GM18502 (cell line): ENCODE measurements around the gene THSD7A.

Experiments used
- ATAC-seq: cut with Tn5 transposase; IDR thresholded peaks from one replicate; pipeline ENCODE4 v1.9.1; 2021; ENCODE audit warnings: mild to moderate bottlenecking; ENCODE audit not compliant: unreplicated experiment, poor library complexity

Gene THSD7A

DNA sequence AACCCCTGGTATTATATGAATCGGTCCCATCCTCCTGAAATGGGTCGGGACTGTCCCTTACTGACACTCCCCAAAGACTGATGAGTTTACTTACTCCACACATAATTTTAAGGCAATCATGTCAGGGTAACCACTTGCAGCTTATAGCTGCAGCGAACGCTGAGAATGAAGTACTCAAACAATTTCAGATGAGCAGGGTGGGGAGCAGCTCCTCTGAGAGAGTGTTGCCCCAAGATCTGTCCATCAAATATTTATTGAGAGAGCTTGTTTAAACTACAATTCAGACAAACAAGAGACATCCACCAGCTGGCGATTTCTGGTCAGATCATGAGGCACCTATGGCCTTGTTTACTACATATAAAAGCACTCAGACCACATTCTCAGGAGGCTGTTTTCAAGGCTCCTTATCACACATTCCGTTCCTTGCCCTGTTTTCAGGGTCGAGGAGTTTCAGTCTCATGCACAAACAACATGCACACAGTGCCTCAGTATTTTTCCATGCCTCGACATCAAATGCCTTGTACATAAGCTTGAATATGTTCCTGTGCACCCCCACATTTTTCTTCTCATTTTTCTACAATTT lies 80.1 kb downstream of the THSD7A start:
- ATAC-seq, result no peak

DNA sequence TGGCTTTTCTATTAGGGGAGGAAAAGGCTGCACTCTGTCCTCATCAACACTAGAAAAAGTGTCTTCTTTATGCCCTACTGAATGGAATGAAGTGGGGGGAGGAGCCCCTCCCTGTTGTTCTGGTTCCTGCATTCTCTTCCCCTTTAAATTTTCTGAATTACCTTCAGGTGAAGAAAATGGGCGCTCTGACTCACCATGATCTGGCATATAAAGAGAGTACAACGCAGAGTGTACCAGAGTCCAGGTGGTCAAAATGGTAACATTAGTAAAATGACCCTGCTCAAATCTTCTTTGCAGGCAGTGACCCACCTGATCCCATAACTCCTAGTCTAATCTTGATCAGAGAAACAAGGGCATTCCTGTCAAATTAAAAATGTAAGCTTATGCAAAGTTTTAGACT lies 80.7 kb downstream of the THSD7A start:
- ATAC-seq, result no peak

GRCh38 chr7:11750191-11750590 lies 81.8 kb downstream of the THSD7A start:
- ATAC-seq, result no peak

DNA sequence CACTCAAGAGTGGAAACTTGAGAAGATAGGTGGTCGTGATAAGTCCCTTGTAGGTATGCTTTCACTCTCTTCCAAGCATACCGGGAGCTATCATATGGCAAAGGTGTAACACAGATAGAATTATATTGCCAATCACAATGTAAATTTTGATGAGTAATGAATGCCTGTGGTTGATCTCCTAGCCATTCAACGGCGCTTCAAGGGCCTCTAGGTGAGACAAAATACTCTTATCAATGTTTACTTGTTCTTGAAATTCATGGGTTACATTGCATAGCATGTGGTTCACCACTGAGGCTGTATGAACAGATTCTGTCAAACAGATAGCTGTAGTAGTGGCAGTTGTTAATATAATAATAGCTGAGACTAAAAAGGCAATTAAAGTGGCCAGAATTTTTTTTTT lies 82.4 kb downstream of the THSD7A start:
- ATAC-seq, result no peak

- no peak for ATAC-seq
Observed at GRCh38 chr7:11748884-11749283, 83.1 kb downstream of the THSD7A start.

DNA sequence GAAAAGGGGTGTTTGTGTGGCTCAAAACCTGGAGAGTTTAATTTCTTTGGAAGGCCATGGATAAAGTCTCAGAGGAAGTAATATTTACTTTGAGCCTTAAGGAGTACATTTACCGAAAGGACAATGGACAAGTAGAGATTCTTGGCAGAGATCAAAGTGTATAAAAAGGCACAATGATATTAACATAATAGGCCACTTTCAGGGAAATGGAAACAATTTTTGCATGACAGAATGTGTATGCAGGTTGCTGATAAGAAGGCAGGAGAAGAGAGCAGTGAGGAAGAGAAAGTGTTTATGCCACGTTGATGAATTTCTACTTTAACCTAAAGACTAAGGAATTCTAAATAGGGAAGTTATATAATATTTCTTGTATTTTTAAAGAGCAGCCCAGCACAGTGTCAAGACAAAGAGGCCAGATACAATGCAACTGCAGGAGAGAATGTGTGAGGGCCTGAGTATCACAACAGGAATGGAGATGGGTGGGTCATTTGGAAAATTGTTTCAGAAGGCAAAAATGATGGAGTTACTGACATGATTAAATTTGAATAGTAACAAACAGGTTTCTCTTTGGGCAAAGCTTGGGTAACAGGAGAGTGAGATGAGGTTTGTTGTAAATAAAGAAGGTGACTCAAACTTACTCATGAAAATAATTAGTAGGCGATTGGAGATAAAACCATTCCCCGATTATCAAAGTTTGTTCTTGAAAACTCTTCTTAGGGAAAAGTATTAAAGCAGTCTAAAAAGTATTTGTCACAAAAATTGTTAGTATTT lies 84.1 kb downstream of the THSD7A start:
- ATAC-seq, result no peak

DNA sequence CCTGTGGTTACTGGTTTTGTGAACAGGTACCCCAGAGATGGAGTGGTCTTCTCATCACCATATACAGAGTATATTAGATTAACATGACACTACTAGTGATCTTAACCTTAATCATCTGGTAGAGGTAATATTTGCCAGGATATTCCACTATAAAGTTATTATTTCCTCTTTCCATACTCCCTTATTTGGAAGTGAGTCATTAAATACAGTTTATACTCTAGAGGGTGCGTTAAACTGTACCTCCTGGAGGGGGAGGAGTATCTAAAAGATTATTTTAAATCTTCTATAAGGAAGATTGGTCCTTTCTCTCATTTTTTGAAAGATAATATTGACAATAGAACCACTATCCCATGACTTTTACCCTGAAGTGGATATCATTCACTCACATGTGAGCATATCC lies 85.4 kb downstream of the THSD7A start:
- no peak for ATAC-seq

GRCh38 chr7:11743548-11743947 lies 88.5 kb downstream of the THSD7A start:
- no peak for ATAC-seq

GRCh38 chr7:11743016-11743415 lies 89.0 kb downstream of the THSD7A start:
- ATAC-seq, result no peak

- no peak for ATAC-seq
Observed at GRCh38 chr7:11742496-11742895, 89.5 kb downstream of the THSD7A start.

- ATAC-seq, result no peak
Observed at GRCh38 chr7:11737723-11738122, 94.3 kb downstream of the THSD7A start.

GRCh38 chr7:11732207-11732606 lies 99.8 kb downstream of the THSD7A start:
- ATAC-seq, result no peak

- no peak for ATAC-seq
Observed at GRCh38 chr7:11730725-11731124, 101.3 kb downstream of the THSD7A start.

DNA sequence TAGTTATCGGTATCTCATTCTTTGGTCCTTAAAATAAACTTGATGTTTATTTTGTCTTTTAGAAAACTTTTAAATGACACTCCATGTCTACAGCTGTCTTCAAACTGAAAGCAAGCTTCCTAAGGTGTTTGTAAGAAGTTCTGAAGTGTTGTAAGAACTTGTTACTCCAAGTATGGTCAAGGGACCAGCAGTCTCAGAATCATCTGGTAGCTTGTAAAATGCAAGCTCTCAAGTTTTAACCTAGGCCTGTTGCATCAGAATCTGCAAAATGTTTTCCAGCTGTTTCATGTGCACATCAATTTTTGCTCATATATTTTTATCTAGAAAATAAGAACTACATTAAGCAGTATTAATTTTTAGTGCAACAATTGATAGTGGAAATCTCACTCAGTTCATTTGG lies 104.1 kb downstream of the THSD7A start:
- no peak for ATAC-seq

DNA sequence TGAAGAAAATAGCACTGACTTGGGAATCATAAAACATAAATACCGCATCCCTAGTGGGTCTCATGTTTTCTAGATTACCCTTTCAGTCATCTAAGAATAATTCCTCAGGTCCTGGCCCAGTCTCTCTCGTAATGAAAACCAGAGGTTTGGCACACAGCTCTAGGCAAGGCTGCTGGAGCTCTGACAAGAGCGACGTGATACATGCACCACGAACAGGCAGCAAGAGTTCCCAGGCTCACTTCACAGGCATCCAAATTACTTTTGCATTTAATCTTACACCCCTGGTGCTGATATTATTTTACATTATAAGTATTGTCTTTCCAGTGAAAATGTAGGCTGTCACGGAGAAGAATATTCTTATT lies 105.2 kb downstream of the THSD7A start:
- ATAC-seq, result no peak

DNA sequence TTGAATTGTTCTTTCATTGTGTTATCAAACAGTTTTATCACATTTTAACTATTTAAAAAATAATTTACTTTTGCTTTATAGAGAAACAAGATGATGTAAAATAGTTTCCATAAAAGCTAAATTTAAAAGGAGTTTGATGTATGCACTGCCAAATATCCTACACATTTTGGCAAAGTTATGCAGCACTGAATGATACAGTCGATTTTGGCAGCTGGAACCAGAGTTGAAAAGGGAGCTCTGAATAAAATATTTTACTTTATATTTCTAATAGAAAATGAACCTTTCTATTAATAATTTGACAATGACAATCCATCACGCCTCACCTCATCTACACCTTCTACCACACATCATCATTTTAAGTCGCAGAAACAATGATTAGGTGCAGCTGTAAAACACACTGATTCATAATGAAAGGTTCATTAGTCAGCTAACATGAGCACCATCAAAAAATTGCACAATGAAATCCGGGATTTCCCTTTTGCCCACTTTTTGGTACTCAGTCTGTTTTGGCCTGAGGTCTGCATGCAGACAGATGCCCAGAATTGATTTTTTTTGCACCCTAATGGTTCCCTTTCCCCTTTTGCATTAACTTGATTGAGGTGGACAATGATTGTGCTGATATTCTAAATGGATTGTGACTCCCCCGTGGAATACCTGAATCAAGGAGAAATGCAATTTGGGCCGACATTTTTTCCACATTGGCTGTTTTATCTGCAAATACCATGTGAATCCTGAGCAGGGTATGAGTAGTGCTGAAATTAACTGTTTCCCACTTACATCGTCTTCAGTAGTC lies 105.8 kb downstream of the THSD7A start:
- ATAC-seq, result no peak

DNA sequence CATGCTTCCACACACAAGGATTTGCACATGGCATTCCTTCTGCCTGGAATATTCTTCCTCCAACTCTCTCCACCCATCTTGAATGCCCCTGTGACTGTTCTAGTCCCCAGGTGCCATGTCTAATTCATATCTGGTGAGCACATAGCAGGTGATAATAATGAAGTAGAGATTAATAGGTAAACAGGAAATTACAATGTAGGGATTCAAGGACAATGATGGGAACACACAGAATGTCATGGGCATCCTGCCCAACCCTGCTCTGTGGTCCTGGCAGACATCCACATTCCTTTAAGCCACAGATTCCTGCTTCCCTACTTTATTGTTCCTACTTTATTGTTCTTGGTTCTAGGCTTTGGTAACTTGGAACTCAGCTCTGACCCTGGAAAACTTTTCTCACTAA lies 115.8 kb downstream of the THSD7A start:
- ATAC-seq, result no peak

DNA sequence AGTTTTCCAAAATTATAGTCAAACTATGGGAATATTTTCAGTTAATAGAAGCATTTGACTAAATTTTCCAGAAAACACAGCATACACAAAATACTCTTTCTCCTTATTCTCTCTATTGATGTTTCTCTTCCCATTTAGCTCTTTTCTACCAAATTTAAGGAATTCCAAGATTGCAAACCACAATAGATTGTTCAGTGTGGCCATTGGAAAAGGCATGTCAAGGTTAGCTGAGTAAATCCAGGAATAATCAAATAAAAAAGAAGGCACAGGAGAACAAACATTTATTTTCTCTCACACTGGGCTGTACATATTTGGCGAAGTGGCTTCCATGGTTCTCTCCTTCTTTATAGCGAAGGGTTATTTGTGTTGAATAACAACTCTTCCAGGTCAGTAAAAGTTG lies 117.3 kb downstream of the THSD7A start:
- no peak for ATAC-seq

- no peak for ATAC-seq
Observed at GRCh38 chr7:11714205-11714604, 117.8 kb downstream of the THSD7A start.

DNA sequence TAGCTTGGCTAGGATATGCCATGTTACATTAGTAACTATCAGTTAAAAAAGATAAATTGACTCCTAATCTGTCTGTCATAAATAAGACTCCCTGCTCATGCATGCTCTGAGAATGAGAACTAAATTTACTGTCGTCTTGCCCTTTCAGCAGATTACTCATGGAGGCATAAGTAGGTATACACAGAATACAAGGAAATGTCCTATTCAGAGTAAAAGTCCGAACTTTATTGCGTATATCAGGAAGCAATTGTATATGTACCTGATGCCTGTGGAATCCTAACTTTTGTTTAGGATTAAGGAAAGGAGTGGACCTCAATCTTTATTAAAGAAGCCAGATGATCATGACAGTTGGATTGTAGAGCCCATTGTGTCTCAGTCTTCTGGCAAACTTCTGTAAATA lies 118.6 kb downstream of the THSD7A start:
- ATAC-seq, result no peak

DNA sequence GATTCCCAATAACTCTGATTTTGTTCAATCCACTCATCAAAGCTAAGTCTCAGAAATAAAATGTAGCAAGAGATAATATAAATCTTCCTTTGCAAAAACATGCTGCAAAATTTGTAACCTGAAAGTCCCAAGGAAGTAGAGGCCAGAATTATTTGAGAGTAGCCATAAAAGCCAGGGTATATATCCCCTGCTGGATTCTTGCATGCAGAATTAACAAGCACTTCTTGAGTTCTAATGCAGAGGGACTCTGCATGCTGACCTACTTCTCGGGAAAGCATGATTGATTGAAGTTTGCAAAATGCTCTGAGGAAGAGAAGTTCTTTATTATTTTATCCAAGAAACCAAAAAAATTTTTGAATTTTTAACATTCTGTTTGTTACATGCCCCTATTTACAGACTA lies 121.6 kb downstream of the THSD7A start:
- no peak for ATAC-seq

- ATAC-seq, result no peak
Observed at GRCh38 chr7:11709196-11709595, 122.8 kb downstream of the THSD7A start.
